EL (cell line): ENCODE measurements around the gene RAB22A.
"Not testable (repeated sequence)": the region's sequence is repeated elsewhere in the genome, so short reads cannot be mapped to it uniquely, and the experiment has no call there.

Experiments
- DNase-seq: peaks from one replicate; pipeline ENCODE4 v3.0.0-alpha.2; 2016

Gene RAB22A

DNA sequence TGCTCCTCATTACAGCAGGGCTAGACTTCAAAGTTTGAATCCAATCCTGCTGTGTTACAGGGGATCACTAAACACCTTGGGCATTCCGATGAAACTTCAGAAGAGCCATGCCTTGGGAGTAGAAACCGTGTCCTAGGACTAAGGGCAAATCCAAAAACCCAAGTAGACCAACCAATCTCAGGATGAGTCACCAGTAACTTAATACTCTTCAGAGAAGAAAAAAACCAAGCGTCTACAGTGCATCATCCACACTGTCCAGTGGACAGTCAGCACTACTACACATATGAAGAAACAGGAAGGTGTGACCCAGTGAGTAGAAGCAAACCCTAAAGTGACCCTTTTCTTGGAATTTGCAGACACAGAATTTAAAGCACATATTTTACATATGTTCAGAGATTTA, 40.1 kb downstream of the RAB22A start:
- peak; percentile 78 for DNase-seq

DNA sequence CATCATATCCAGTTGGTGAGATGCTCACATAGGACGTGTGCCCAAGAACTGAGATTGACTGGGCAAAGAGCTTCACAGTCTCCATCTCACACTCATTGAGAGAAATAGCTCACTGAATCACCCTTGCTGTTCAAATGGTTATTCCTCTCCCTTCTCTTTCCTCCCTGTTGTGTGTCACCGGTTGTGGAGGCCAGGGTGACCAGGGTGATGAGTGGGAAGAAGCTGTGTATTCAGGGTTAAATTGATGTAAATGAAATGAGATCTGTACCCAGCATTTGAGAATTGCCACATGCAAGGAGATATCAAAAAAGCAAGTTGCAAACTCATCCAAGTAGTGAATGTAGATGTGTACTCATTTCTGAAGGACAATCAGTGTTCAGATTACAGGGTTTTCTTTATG, 43.0 kb downstream of the RAB22A start:
- no peak for DNase-seq

- no peak for DNase-seq
Measured at GRCh38 chr20:58359441-58359840, 49.9 kb downstream of the RAB22A start.

GRCh38 chr20:58360936-58361335, 51.4 kb downstream of the RAB22A start:
- DNase-seq: no peak

- peak; percentile 84 for DNase-seq
Measured at GRCh38 chr20:58361481-58362205, 52.1 kb downstream of the RAB22A start.

DNA sequence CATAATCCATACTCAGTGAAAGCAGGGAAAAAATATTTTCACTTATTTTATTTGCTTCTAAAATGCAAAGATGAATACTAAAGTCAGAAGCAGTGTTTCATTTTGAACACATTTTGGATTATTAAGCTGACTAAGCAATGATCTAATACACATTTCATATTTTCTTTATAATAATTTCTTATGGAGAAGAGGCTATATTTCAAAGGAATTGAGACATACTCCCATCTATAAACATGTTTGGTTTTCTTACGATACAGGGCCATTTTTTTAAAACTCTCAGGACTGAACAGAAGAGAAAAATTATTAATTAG, 52.6 kb downstream of the RAB22A start:
- no peak for DNase-seq

GRCh38 chr20:58362970-58363369, 53.5 kb downstream of the RAB22A start:
- DNase-seq: no peak

DNA sequence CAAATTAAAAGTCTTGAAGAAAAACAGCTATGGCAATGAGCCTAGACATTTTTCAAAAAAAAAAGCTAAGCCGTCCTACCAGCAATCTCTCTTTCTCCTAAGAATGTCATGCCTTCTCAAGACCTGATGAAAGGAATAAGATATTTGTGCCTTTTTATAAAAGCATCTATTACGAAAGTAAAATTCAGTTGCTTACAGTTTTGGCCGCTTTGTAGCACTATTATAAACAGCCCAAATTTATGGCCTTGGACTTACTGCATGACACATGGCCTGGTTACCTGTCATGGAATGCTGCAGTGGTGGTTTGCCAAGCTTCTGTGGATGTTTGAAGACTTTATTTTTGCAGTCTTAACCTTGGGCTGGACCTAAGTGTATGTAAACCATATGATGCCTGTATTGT, 57.4 kb downstream of the RAB22A start:
- no peak for DNase-seq

DNA sequence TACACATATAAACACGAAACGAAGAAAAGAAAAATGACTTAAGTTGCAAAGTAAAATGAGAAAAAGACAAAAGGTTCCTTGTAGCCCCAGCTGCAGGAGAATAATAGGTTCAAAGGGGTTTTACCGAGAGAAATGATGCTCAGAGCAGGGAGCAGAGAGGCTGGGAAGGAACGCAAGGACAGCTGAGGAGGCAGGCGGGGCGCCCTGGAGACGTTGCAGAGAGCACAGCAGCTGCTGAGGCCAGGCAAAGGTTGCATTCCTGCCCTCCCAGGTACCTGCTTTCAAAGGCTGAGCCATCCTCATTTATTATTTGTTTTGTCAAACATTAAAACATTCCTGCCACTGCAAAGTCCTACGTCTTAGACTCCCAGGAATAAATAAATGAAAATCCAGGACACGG, 63.3 kb downstream of the RAB22A start:
- DNase-seq: no peak

- not testable (repeated sequence) for DNase-seq
Measured at GRCh38 chr20:58373296-58373695, 63.8 kb downstream of the RAB22A start.

GRCh38 chr20:58374027-58374850, 64.7 kb downstream of the RAB22A start:
- DNase-seq: no peak

DNA sequence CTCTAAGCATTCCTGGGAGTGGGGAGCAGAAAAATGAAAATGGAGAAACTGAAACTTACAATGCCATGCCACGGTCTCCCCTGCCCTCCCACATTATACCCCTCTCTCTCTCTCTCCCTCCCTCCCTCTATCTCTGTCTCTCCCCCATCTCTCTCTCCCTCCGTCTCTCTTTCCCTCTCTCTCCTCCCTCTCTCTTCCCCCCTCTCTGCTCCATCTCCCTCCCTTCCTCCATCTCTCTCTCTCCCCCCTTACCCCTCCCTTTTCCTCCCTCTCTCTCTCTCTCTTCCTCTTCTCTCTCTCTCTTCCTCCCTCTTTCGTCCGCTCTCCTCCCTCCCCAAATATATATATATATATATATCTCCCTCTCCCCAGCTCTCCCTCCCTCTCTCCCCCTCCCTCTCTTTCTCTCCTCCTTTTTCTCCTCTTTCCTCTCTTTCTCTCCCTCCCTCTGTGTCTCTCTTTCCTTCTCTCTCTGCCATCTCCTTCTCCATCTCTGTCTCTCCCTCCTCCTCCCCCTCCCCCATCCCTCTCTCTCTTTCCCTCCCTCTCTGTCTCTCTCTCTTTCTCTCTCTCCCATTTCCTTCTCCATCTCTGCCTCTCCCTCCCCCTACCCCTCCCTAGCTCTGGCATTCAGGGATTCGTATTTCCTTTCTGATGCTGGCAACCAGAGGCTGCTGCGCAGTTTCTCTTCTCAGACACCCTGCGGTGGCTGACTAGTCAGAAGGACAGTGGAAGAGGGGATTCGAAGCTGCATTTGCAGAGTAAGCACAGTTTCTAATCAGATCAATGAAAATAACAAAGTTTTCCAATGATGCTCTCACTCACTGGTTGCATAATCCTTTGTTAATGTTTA, 65.6 kb downstream of the RAB22A start:
- peak; percentile 56 for DNase-seq

DNA sequence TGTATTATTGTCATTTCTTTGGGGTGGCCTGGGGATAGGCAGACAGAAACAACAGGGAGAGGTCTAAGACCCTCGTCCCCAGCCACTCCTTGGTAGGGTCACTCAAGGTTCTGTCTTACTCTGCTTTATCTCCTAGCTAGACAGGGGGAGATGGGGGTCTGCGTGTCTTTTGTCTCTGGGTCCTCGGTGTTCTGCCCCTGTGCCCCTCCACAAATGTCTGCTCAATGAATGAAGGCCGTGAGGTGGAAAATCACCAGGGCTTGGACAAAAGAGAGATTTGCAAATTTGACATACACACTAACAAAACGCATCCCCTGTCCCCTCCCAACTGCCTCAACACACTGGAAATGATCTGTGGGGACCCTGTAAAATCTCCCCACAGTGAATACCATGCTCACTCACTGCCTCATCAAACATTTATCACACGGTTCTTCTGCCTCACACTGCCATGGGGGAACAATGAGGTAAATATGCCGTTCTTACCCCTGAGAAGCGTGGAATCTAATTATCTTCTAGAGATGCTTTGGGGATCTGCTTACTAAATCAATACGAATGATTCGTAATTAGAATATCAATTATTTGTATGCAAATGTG, 66.3 kb downstream of the RAB22A start:
- DNase-seq: no peak

GRCh38 chr20:58377017-58377416, 67.5 kb downstream of the RAB22A start:
- DNase-seq: no peak

DNA sequence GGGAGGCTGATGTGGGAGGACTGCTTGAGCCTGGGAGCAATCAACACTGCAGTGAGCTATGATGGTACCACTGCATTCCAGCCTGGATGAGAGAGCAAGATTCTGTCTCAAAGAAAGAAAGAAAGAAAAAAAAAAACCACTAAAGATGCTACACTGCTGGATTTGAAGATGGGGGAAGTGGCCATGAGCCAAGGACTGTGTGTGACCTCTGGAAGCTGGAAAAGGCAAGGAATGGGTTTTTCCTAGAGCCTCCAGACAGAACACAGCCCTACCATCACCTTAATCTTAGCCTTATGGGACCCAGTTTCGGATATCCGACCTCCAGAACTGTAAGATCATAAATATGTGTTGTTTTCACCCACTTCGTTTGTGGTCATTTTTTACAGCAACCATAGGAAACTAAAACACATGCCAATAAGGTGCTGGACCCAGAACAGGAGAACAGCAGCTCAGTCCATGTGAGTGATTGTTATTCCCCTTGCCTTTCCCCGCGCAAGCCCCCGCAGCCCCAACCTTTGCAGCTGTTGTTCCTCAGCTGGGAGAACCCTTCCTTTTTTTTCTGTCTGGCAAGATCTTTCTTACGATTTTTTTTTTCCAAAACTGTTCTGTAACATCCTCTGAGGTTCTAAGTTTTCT, 68.4 kb downstream of the RAB22A start:
- no peak for DNase-seq

- no peak for DNase-seq
Measured at GRCh38 chr20:58378704-58379103, 69.2 kb downstream of the RAB22A start.

DNA sequence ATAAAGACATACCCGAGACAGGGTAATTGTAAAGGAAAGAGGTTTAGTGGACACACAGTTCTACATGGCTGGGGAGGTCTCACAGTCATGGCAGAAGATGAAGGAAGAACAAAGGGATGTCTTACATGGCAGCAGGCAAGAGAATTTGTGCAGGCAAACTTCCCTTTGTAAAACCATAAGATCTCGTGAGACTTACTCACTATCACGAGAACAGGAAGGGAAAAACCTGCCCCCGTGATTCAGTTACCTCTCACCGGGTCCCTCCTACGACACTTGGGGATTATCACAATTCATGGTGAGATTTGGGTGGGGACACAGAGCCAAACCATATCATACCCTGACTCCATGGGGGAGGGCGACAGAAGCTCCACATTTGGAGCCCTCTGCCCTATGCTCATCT, 72.1 kb downstream of the RAB22A start:
- no peak for DNase-seq

GRCh38 chr20:58382096-58382495, 72.6 kb downstream of the RAB22A start:
- no peak for DNase-seq

DNA sequence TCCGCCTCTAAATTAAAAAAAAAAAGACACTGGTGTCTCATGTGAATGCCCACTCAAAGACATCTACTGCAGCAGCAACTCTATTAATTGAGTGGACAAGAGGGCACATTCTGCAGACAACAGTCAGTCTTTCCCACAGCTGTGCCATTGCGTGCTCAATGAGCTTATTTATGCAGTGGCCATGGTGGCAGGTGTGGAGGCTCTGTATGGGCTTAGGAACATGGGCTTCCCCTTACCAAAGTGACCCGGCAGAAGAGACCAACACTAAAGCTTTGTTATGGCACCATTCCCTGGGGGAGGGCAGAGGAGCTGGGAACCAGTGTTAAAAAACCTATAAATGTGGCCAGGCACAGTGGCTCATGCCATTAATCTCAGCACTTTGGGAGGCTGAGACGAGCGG, 75.3 kb downstream of the RAB22A start:
- DNase-seq: no peak

GRCh38 chr20:58388028-58388601, 78.6 kb downstream of the RAB22A start:
- DNase-seq: no peak

GRCh38 chr20:58388882-58389323, 79.4 kb downstream of the RAB22A start, which contains the start of gene VAPB:
TSS of gene VAPB (plus strand) at chr20:58389229. CDS start at chr20:58389460, 231 bp downstream.
- DNase-seq: peak; percentile 95

- DNase-seq: peak; percentile 49
Measured at GRCh38 chr20:58389324-58389967, 79.9 kb downstream of the RAB22A start.
